KMS-11 (cell line): ENCODE results near the gene HACD2.

Experiments used
- H2AFZ ChIP-seq: fragments of 200-600 bp; sonication (generic); 2 replicates; pipeline ENCODE4 v1.6.1; 2016; ENCODE audit warnings: antibody characterized with exemption, mixed run types, low read depth
- H3K27ac ChIP-seq: fragments of 200-600 bp; sonication (generic); 2 replicates; pipeline ENCODE4 v1.6.1; 2016; ENCODE audit warnings: mild to moderate bottlenecking, mixed run types
- H3K27me3 ChIP-seq: fragments of 200-600 bp; sonication (generic); 2 replicates; pipeline ENCODE4 v1.6.1; 2017; ENCODE audit warnings: mild to moderate bottlenecking, low read depth, mixed run types, moderate library complexity; ENCODE audit not compliant: insufficient read depth
- H3K36me3 ChIP-seq: fragments of 200-600 bp; sonication (generic); 2 replicates; pipeline ENCODE4 v1.6.1; 2017; ENCODE audit warnings: mild to moderate bottlenecking, mixed run types; ENCODE audit not compliant: insufficient read depth
- H3K4me1 ChIP-seq: fragments of 200-600 bp; sonication (generic); 2 replicates; pipeline ENCODE4 v1.6.1; 2016; ENCODE audit warnings: mild to moderate bottlenecking, low read depth, mixed run types; ENCODE audit not compliant: poor library complexity, severe bottlenecking
- H3K4me2 ChIP-seq: fragments of 200-600 bp; sonication (generic); 2 replicates; pipeline ENCODE4 v1.7.0; 2016; ENCODE audit warnings: mild to moderate bottlenecking, mixed run types
- H3K4me3 ChIP-seq: fragments of 200-600 bp; sonication (generic); IDR thresholded peaks from 2 replicates; pipeline ENCODE4 v1.6.1; 2017; ENCODE audit warnings: low read depth, low read length, mixed read lengths; ENCODE audit not compliant: insufficient read depth
- H3K79me2 ChIP-seq: fragments of 200-600 bp; sonication (generic); 2 replicates; pipeline ENCODE4 v1.6.1; 2016; ENCODE audit warnings: low read depth, mixed run types; ENCODE audit not compliant: insufficient read depth
- H3K9ac ChIP-seq: fragments of 200-600 bp; sonication (generic); 2 replicates; pipeline ENCODE4 v1.6.1; 2016; ENCODE audit warnings: mild to moderate bottlenecking, mixed run types
- H4K20me1 ChIP-seq: fragments of 200-600 bp; sonication (generic); 2 replicates; pipeline ENCODE4 v1.6.1; 2016; ENCODE audit warnings: mild to moderate bottlenecking, mixed run types; ENCODE audit not compliant: insufficient read depth
- CTCF ChIP-seq: fragments of 200-600 bp; sonication (generic); conservative IDR thresholded peaks from 2 replicates; pipeline ENCODE4 v1.6.1; 2017; ENCODE audit warnings: low read depth, mild to moderate bottlenecking, antibody characterized with exemption, low read length, moderate library complexity, mixed read lengths

Gene HACD2

GRCh38 chr3:123518892-123519485, 65.9 kb downstream of the HACD2 start:
- Histone ChIP-seq H3K4me2 (no peak overlapping the region), H3K27ac (no peak overlapping the region), H2AFZ (no peak overlapping the region), H4K20me1 (no peaks in the 10 kb centered on the region), H3K79me2 (no peaks in the 10 kb centered on the region), H3K9ac (no peak overlapping the region), H3K4me1 (no peaks in the 10 kb centered on the region), H3K27me3 (no peaks in the 10 kb centered on the region), H3K4me3 (no peak overlapping the region), H3K36me3 (no peaks in the 10 kb centered on the region)
- no peak for TF ChIP-seq CTCF

DNA sequence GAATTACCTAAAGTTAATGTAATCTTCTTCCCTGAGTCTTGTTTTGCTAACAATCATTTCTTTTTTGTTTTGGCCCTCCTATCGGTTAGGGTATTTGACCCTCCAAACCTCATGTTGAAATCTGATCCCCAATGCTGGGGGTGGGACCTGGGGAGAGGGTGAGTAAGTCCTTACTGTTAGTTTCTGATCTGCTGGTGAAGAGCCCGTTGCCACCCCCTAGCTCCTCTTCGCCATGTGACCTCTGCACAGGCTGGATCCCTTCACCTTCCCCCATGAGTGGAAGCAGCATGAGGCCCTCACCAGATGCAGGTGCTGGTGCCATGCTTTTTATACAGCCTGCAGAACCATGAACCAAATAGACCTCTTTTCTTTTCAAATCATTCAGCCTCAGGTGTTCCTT, 73.1 kb downstream of the HACD2 start:
- Histone ChIP-seq H4K20me1 (no peaks in the 10 kb centered on the region), H3K79me2 (no peaks in the 10 kb centered on the region), H3K27ac (no peak overlapping the region), H3K4me2 (no peak overlapping the region), H3K27me3 (no peaks in the 10 kb centered on the region), H3K4me3 (no peak overlapping the region), H3K4me1 (no peaks in the 10 kb centered on the region), H3K36me3 (no peaks in the 10 kb centered on the region), H2AFZ (no peak overlapping the region), H3K9ac (no peak overlapping the region)
- no peak for TF ChIP-seq CTCF

- TF ChIP-seq CTCF = no peak
- Histone ChIP-seq H3K9ac (no peak overlapping the region), H3K4me3 (no peak overlapping the region), H3K4me1 (no peaks in the 10 kb centered on the region), H3K36me3 (no peaks in the 10 kb centered on the region), H4K20me1 (no peaks in the 10 kb centered on the region), H3K4me2 (no peak overlapping the region), H2AFZ (no peak overlapping the region), H3K27ac (no peak overlapping the region), H3K79me2 (no peaks in the 10 kb centered on the region), H3K27me3 (no peaks in the 10 kb centered on the region)
These were observed 73.8 kb downstream of the HACD2 start for GRCh38 chr3:123511084-123511483.

DNA sequence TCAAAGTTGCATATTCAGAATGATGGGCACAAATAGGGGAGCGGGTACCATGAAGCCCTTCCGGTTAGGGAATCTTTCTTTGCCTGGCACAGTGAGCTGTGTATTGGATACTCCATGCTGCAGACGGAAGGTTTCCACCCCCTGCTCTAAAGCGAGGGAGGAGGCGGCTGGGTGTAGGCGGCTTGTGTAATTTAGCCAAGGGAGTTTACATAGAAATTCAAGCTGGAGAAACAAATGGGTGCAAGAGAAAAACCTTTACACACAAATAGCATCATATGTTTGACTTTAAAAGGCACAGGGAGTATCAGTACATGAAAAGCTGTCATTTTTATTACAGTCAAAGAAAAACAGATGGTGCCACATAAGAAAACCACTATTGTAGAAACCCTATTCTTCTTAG, 76.7 kb downstream of the HACD2 start:
- Histone ChIP-seq H3K27ac (no peak overlapping the region), H3K9ac (no peak overlapping the region), H3K27me3 (no peaks in the 10 kb centered on the region), H2AFZ (no peak overlapping the region), H3K4me3 (no peak overlapping the region), H3K4me1 (no peaks in the 10 kb centered on the region), H3K79me2 (no peaks in the 10 kb centered on the region), H4K20me1 (no peaks in the 10 kb centered on the region), H3K36me3 (no peaks in the 10 kb centered on the region), H3K4me2 (no peak overlapping the region)
- no peak for TF ChIP-seq CTCF
